CD4-positive, alpha-beta T cell treated with Interleukin-17A for 4 hours (primary cell): ENCODE results near the gene BNC2.
"Not testable (repeated sequence)": the region's sequence is repeated elsewhere in the genome, so short reads cannot be mapped to it uniquely, and the experiment has no call there.

Experiments
- DNase-seq: peaks from one replicate; pipeline ENCODE4 v3.0.0-alpha.2; 2020; ENCODE audit warnings: mixed read lengths

Gene BNC2

DNA sequence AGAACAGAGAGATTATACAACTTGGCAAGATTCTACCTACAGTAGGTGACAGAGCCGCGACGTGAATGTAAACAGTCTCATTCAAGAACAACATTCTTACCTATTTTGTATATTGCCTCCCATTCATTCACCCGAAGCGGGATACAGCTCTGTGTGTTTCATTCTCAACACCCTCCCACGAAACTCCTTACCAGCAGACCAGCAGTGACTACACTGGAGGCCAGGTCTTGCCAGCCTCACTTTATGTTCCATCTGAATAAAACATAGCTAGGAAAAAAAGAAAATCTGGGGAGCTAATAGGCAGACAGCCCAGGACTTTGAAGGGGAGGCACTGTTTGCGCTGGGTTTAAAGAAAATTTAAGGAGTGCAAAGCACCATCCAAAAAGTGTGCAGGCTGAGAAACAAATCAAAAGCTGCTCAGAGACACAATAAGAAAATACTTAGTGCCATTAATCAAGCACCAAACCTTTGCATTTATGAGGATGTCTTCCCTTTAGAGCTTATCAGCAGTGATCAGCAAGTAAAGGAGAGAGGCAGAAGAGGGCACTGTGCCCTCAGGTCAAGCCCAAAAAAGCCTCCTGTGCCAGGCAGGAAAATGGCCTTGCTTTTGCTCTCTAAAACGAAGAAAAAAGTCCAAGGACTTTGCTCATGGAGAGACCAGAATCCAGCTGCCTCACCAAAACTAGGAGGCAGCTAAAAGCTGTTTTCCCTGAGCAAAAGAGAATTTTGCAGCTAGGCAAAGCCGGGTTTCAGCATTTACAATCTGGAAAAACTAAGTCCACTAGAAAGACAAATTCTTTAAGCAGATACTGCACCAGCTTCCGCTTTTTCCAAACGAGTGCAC is 295.1 kb downstream of the BNC2 start:
- no peak for DNase-seq

DNA sequence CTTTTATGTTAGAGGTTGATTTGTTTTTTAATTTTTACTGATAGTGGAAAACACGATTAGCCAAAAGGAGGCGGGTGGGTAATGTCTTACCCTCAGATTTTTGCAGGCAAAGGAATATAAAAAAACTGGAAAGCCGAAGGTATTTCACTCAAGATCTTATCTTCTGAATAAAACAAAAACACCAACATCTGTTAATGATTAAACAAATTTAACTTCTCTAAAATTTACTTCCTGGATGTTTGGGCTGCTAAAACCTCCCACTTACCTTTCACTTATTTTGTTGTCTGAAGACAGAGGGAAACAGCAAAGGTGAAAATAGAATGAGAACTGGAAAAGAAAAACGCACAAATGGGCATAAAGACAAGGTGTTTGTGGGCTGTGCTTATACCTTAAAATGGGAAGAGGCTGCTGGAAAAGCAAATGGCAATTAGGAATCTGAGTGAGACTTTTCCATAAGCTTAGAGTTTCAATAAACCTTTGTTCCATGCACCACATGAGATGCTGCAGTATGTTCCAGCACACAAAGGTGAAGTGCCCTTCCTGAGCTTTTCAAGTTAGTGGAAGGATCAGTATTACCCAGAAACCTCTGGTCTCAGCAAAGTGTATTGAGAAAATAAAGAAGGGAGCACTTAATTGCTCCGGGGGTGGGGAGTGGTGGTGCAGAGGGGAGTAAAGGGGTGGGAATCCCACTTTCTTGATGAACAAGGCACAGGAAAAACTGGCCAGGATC is 298.3 kb downstream of the BNC2 start:
- DNase-seq: no peak

DNA sequence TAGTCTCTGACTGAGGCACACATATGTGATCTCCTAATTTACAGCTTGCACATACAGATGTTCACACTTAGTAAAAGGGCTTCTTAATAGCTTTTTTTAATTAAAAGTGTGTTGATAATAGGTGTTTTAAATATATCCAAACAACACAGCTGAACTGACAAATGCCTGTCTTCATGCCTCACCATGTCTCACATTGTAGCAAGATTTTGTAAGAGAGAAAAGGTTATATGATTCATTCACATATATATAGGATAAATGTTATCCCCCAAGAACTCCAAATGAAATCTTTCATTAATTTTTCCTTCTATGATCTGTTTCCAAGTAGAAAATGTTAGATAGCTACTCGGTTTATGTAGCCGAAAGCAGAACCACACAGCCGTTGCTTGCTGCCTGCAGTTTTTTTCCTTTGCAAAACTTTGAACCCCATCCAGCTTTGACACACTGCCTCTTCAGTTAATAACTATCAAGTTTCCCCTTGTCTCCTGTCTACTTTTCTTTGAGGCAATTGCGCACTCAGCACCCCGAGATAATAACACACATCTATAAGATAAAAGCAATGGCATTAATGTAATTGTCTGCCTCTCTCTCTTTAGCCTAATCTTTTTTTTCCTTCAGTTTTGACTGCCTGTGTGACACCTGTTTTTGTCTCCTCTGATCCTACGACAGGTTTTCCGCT is 299.2 kb downstream of the BNC2 start:
- DNase-seq: no peak

DNA sequence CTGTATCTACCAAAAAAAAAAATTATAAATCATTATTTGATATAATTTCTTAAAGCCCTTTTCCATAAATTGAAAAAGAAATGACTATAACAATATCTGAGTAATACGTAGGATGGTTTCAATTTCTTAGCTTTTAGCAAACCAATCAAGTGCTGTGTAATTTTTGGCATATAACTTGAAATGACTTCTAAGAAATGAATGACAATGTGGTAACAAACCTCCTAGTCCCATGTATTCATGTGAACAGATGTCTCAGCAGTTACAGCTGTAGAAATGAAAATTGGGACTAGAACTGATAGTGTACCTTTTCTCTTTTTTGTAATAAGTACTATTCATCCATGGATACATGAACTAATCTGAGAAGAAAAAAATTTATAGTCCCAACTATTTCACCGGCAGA is 307.0 kb downstream of the BNC2 start:
- DNase-seq: no peak

DNA sequence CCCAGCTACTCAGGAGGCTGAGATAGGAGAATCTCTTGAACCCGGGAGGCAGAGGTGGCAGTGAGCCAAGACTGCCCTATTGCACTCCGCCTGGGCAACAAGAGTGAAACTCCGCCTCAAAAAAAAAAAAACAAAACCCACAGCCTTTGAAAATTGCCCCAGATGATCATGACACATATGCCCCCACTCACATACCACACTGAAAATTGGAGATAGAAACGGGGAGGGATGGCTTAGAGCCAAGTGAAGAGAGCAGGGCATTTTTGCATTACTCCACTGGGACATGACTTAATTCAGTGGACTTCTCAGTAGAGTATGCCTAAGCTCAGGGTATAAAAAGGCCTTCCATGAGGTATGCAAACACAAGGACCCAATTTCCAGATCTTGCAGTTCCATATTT is 309.3 kb downstream of the BNC2 start:
- DNase-seq: no peak

GRCh38 chr9:16559418-16560188 is 310.9 kb downstream of the BNC2 start:
- DNase-seq: no peak

DNA sequence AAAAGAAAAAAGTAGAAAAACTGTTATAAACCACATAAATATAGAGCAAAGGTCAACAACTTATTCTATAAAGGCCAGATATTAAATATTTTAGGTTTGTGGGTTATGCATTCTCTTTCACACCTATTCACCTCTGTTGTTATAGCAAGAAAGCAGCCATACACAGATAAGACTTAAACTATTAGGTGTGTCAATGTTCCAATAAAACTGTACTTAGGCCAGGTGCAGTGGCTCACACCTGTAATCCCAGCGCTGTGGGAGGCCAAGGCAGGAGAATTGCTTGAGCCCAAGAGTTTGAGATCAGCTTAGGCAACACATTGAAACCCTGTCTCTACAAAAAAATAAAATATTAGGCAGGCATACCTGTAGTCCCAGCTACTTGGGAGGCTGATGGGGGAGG is 314.7 kb downstream of the BNC2 start:
- no peak for DNase-seq

DNA sequence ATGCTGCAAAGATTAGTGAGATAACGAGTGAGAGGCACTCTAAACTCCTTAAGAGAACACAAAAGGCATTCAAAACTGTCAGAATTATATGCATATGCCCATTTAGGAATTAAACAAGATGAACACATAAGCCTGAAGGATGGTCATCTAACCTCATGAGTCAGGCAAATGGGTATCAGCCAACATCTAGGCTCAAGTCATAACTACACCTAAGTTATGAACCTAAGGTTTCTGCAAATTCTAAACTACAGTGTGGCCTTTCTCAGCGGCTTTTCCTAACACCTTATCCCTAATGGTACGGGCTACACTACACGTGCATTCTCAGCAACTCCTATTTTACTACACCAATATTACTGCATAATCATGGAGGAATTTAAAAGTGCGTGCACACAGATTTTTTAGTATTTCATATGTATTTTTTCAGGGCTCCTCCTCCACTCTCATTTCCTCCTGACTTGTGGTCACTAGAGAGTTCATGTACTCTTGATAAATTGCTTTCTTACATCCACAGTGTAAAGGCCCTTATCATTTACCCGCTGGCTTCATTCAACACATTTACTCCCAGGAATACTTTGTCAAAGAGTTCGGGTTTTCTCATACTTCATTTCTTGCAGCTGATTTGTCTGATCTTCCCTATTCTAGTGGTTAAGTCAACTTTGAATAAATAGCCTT is 316.5 kb downstream of the BNC2 start:
- no peak for DNase-seq

DNA sequence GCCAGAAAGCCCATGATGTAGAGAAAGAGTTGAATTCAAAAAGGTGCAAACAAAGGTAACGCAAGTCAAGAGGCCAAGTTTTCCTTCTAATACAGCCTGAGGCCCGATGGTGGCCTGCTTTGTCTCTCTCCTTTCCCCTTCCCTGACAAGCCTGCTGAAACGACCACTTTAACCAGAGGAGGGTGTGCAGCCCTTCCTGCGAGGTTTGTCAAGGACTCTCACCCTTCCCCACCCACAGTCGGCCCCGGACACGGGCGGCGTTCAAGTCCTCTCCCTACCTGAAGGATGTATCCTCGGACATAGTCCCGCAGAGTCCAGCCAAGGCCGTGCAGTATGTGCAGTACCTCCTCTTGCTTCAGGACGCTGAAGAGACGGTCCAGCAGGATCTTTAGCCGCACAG is 318.2 kb downstream of the BNC2 start:
- no peak for DNase-seq

DNA sequence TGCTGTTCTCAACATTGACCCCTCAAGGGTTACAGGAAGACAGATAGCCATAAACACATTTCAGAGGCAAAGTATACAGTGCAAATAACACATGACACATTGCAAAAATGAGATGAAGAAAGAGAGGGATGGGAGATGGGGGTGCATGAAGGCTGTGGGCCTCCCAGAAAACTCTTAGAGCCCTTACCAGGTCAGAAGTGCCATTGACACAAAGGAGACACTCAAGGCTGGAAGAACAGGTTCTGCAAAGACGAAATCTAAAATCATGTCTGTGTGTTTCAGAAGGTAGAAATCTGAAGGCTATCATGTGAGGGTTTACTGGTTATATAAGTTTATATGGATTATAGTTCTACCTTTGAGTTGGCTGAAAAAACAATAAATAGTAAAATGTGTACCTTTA is 318.8 kb downstream of the BNC2 start:
- no peak for DNase-seq

DNA sequence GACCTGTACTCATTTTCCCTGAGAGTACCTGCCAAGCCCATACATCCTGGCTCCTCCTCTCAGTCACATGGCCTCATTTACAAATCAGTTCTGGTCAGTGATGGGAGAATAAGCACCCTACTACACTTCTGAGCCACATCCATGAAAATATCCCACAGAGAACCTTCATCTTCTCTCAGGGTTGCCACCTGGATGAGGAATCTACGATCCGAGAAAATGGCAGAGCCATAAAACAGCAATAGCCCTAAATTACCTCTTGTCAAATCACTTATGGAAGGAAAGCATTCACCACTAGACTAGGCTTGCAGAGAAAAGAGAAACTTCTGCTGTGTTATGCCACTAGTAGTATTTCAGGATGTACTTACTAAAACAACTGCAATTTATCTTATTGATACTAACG is 324.8 kb downstream of the BNC2 start:
- DNase-seq: no peak

GRCh38 chr9:16544842-16545241 is 325.6 kb downstream of the BNC2 start:
- no peak for DNase-seq

DNA sequence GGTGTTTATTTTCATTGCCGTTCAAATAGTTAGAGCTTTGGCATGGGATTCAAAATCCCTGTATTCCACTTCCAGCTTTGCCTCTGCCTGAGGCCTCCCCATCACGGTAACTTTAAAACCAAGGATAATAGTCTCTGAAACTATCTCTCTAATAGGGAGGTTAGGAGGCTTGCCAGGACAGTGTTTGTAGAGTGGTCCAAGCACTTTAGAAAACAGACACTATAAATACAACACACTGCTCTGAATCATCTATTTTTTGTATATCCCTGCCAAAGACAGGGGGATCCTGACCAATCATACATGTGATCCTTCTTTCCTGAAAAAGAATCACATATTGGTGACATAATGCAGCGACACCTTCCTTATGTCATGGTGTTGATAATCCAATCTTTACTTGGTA is 326.8 kb downstream of the BNC2 start:
- no peak for DNase-seq

GRCh38 chr9:16543225-16543624 is 327.2 kb downstream of the BNC2 start:
- no peak for DNase-seq

DNA sequence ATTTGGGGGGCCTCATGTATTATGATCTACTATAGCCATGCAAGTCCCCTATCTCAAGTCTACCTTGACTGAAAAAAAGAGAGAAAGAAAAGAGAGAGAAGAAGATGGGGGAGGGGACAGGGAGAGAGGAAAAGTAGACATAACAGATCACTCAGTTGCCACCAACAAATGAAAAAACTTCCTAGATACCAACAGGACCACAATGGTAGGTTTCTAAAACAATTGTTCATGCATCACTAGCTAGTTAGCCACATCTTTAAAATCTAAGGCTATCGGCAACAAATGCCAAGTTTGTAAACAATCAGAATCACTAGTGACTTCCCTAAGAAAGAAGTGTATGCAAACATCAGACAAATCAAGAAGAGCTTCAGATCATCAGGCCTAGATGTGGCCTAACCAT is 328.2 kb downstream of the BNC2 start:
- no peak for DNase-seq

GRCh38 chr9:16540743-16541613 is 329.5 kb downstream of the BNC2 start:
- no peak for DNase-seq

DNA sequence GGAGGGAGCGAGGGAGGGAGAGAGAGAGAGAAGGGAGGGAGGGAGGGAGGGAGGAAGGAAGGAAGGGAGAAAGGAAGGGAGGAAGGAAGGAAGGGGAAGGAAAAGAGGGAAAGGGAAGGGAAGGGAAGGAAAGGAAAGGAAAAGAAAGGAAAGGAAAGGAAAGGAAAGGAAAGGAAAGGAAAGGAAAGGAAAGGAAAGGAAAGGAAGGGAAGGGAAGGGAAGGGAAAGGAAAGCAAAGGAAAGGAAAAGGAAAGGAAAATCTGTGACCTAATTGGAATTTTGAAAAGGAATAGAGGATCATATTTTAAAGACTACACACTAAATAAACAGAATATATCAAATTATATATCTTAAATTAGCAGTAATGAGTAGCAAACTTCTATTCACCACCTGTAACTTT is 330.8 kb downstream of the BNC2 start:
- DNase-seq: not testable (repeated sequence)

DNA sequence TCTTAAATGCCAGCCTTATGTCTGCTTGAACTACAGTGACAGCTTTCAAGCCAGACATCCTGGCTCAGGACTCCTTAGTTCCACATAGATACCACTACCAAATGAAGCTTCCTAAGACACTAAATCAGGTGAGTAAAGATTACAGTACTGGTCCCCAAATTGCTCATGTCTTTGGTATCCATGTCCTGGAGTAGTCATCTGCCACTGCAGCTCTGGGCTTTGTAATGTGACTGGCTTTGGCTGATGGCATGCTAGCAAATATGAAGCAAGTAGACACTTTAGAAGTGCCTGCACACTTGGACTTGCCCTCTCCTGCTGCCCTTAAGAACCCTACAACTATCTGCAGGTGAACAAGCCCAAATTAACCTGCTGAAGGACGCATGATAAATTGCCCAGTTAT is 334.9 kb downstream of the BNC2 start:
- no peak for DNase-seq

DNA sequence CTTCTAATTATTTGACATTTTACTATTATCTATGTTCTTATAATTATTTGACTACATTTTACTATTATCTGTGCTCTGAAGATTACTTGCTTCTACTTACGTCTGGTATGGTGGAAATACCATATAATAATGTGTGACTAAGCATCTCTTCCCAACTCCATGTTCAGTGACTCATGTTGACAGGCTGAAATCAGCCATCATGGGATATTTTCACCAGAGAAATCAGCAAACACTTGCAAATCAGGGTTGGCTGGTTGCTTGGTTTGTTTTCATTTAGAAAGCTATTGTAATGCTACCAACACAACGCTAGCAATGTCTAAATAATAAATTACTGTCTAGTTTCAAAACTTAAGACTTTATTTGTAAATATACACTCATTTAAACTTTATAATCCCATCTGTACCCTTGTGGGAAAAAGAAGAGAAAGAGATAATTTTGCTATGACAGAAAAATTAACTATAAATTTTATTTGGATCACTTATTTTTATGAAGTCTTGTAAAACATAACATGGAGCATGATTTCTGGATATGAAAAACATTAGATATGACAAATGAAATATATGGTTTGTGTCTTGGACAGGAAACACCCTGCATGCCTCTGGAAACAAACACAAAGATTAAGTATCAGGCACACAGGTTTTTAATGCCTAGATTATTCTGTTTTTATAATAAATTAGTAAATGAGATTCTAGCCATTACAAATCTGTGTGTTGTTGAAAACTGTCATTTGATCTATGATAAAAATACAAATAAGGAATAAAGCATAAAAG is 337.6 kb downstream of the BNC2 start:
- no peak for DNase-seq

- DNase-seq: no peak
Measured at GRCh38 chr9:16532272-16532671, 338.2 kb downstream of the BNC2 start.
